Ammon's horn (tissue), 1 donor: ENCODE results near the gene PHF23.

Experiments used
- DNase-seq: peaks from one replicate; pipeline ENCODE4 v3.0.0-alpha.2; 2016; ENCODE audit warnings: low spot score

The PHF23 gene

DNA sequence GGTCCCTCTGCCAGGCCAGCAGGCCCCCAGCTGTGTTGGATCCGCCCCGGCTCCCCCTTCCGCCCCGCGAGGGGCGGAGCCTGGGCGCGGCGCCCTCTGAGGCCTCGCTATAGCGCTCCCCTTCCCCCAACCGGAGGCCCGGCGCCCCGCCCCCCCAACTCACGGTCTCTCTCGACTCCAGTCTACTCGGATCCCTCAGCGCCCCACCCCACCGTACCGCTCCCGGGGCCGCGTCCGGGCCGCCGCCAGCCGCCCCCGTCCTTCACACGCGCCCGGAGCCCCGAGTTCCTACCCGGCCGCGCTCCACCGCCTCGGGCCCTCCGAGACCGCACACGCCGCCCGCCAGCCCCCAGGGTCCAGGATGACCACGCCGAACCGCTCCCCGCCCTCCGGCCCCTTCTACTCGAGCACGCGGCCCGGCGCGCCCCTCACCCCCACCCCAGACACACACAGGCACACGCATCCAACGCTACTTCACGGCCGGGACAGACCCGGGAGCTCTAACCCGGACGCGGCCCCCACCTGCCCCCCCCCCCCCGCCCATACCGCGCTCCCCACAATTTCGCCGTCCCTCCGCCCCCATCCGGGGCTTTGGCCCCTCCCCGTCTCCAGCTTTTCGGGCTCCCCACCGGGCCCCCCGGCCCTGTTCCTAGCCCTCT is 1.4 kb downstream of the PHF23 start:
- DNase-seq = no peak

DNA sequence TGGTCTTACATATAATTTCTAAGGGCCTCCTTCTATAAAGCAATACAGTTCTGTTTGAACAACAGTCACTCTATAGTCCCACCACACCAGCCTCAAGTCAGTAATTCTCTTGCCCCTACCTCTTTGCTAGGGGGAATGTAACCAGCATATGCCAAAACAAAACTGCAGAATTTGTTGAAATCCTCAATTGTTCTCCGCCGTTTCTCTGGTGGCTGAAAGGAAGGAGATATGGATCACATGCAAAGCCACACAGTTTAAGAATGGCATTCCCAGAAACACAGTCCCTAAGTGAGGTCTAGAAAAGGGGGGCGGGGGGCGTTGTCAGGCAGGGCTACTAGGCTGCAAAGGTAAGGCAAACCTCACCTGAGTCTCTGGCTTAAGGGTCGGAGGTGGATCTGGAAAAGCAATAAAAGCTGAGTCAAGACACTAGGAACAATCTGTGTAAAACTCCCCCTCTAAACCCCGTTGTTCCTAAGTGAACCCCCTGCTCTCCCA is 1.9 kb downstream of the PHF23 start:
- DNase-seq = no peak

GRCh38 chr17:7236808-7237207 is 2.4 kb downstream of the PHF23 start:
- DNase-seq = no peak

GRCh38 chr17:7235693-7236665 is 3.3 kb downstream of the PHF23 start:
- no peak for DNase-seq

DNA sequence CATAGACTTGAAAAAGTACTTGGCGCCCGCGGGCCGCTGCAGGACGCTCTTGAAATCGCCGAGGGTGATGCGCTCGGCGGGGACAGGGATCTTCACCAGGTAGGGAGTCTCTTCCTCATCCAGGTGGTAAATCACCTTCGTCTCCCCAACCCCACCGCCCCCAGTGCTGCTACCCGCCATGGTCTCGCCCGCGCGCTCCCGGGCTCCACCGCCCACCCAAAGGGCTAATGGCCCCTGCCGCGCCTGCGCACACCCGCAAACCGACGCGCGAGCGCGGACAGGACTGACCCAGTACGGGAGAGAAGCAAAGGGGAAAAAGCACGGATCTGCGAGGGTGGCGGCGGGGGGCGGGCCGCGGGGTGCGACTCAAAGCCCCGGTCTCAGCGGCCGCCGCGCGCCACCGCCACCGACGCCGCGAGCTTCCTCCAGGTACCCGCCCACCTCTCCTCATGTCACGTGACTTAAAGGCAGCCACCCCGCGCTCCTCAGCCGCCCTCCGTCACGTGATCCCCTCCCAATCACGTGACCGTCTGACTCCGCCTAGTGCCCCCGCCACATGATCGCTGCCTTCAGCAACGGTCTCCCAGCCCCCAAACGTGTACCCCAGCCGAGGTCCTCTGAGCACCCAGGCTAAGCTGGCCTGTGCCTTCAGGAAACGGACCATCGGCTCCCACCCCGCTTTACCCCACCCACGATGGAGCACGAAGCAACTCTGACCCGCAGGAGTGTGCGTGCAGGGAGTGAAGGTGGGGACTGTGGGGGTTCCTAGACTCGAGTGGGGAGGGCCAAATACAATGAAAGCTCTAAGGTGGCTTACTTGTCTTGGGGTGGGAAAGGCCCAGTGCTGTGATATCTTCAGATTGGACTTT is 4.9 kb downstream of the PHF23 start, which contains the start of gene DVL2:
Gene DVL2, minus strand, starts transcription at position 435 of the 869 bp plus-strand sequence. Its CDS starts 255 bp downstream, at position 180.
- DNase-seq = peak; percentile 98

DNA sequence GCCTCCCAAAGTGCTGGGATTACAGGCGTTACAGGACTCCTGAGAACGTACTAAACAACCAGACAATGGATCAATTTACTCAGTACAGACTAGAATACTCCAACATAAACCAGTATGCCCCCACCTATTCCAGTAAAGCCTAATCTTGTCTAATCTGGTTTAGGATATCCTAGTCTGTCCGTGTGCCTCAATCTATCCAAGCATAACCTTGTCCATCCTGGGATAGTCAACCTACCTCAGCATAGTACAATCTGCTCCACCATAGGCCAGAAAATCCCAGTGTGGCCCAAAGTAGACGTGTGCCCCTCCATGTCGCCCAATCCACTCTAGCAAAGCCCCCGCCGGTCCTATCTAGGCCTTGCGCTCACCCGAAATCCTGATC is 5.6 kb downstream of the PHF23 start:
- no peak for DNase-seq

DNA sequence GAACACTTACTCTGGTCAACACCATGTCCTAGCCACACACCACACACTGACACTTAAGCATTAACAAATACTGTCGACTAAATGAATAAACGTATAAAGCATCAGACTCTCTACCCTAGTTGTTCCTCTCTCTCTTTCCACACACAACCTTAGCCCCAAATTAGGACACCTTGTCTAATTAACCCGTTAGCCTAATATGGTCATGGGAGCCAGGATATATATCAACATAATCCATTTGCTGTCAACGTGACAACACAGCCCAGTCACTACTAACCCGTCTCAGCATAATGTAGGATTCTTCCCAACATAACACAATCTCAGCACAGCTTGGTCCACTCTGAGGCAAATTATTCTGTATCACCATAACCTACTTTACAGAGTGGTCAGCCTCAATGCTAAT is 7.1 kb downstream of the PHF23 start:
- no peak for DNase-seq

GRCh38 chr17:7229504-7229903 is 9.8 kb downstream of the PHF23 start:
- DNase-seq = no peak

DNA sequence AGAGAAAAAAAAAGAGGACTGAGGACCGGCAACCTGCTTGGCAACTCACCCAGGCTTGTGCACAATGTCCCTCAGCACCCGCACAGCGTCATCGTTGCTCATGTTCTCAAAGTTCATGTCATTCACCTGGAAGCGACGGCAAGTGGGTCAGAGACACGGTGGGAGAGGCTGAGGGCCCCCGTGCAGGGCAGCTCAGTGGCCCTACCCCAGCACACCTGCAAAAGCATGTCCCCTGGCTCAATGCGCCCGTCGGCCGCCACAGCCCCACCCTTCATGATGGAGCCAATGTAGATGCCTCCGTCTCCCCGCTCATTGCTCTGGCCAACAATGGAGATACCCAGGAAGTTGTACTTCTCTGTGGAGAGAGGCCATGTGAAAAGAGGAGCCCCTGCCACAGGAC is 10.3 kb downstream of the PHF23 start:
- DNase-seq = no peak

DNA sequence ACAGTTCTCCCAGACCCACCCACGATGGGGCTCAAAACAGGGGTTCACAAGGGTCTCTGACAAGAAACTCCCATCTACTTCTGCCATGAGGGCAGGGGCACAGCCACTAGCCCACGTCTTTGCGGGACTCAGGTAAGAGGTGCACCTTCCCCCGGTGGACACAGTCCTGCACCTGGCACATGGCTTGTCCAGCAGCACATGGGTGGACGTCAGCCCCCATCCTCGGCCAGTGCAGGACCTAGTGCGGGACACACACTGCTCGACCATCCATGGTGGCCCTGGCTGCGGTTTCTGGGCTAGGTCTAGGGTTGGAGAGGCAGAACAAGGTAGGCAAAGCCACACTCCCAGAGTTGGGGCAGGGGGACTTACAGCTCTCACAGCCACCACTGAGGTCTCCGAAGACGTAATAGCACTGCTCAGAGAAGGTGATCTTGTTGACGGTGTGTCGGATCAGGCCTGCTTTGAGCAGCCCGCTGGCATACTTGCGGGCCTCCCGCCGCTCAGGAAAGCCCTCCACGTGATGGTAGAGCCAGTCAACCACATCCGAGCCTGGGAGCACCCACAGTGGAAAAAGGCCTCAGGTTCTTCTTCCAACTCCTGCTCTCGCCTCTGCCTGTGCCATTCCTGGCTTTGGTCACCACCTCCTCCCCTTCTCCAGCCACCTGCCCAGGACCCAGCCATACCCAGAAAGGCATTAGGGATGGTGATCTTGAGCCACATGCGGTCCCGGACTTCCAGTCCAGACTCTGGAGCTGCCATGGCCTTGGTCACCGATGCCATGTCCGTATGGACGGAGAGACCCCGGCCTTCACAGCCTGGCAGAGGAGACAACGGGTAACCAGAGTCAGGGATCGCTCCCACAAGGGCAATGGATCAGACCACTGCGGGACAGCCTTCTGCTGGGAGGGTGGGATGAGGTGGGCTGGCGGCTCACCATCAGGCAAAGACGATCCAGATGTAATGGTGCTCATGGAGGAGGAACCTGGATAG is 12.2 kb downstream of the PHF23 start:
- no peak for DNase-seq

DNA sequence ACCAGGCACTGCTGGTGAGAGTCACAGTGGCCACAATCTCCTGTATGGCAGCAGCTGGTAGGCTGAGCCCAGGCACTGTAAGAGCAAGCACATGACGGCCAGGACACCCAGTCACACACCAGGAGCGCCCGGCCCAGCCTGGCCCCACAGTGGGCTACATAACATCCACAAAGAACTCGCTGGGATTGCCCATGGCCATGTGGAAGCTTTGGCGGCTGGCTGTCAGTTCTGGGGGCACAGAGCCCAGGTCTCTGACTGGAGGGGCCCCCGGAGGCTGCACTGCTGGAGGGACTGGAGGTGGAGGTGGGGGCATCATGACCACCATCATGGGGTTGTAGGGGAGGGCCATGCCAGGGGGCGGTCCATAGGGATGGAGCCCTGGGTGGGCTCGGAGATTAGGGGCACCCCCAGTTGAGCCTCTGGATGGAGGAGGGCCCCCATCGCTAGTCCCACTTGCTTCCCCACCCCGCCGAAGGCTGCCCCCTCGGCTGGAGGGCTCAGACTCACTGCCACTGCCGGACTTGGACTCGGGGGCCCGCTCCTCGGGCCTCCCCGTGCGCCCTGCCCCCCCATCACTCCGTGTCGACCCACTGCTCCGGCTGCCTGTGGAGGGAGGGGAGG is 13.4 kb downstream of the PHF23 start:
- DNase-seq = no peak

- no peak for DNase-seq
Measured at GRCh38 chr17:7224661-7225111, 14.6 kb downstream of the PHF23 start.

- DNase-seq = no peak
Measured at GRCh38 chr17:7224110-7224509, 15.1 kb downstream of the PHF23 start.

GRCh38 chr17:7223375-7223774 is 15.9 kb downstream of the PHF23 start:
- DNase-seq = no peak

DNA sequence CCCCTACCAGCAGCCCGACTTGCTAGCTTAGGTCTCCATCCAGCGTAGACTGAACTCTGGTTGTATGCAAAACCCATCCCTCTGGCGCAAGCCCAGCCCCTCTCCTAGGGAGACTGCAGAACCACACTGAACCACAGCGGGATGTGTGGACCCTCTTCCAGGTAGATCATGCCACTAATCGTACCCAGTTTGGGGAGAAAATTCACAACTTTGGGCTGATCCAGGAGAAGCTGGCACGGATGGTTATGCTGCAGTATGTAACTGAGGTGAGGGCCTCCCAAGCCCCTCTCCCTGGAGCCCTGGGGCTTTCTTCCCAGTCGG is 16.3 kb downstream of the PHF23 start:
- DNase-seq = no peak

- no peak for DNase-seq
Measured at GRCh38 chr17:7222093-7222971, 16.9 kb downstream of the PHF23 start.

- no peak for DNase-seq
Measured at GRCh38 chr17:7221278-7222092, 17.8 kb downstream of the PHF23 start.

DNA sequence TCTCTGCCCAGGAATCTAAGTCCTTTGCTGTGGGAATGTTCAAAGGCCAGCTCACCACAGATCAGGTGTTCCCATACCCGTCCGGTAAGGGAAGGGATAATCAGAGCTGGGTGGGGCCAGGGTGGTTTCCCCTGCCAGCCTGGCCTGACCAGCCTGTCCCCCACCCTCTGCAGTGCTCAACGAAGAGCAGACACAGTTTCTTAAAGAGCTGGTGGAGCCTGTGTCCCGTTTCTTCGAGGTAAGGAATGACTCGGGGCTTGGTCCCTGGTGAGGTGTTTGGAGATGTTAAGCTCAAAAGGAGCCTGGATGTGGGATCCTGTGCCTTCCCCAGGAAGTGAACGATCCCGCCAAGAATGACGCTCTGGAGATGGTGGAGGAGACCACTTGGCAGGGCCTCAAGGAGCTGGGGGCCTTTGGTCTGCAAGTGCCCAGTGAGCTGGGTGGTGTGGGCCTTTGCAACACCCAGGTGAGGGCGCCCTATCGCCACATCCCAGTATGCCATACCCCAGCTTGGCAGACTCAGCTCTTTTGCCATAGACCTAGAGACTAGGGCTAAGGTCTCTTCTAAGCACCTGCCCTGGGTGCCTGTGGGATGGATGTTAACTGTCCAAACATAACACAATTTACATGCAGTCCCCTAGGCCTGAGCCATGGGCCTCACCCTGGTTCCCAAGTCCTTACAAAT is 18.5 kb downstream of the PHF23 start:
- DNase-seq = no peak
